Measurements from ENCODE around the gene ZNF618.

GRCh38 chr9:114027863-114028465, 151.9 kb downstream of the ZNF618 start:
- no peak for TF ChIP-seq EZH2 (IDR thresholded peaks at IDR 0.05; ENCODE audit: borderline replicate concordance, low read depth, low read length, severe bottlenecking)
- TF ChIP-seq, protein P1, sequence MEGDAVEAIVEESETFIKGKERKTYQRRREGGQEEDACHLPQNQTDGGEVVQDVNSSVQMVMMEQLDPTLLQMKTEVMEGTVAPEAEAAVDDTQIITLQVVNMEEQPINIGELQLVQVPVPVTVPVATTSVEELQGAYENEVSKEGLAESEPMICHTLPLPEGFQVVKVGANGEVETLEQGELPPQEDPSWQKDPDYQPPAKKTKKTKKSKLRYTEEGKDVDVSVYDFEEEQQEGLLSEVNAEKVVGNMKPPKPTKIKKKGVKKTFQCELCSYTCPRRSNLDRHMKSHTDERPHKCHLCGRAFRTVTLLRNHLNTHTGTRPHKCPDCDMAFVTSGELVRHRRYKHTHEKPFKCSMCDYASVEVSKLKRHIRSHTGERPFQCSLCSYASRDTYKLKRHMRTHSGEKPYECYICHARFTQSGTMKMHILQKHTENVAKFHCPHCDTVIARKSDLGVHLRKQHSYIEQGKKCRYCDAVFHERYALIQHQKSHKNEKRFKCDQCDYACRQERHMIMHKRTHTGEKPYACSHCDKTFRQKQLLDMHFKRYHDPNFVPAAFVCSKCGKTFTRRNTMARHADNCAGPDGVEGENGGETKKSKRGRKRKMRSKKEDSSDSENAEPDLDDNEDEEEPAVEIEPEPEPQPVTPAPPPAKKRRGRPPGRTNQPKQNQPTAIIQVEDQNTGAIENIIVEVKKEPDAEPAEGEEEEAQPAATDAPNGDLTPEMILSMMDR (IDR thresholded peaks at IDR 0.05; ENCODE audit: borderline replicate concordance, extremely low read depth, low read length, poor library complexity, severe bottlenecking), result no peak
